ENCODE data around the gene TAMM41. TPM values are rescaled to one million over a fixed set of nuclear protein-coding genes. Genes with fewer than 3 reads are reported as not detected.
A peak's percentile ranks its signal among the peaks of the same experiment; 100 is the strongest.

Gene TAMM41
- total and polyA plus RNA-seq, 2 donors (not counting 1 experiment from before 2014, with no cell fraction given) = 36.1 to 52.3 TPM

DNA sequence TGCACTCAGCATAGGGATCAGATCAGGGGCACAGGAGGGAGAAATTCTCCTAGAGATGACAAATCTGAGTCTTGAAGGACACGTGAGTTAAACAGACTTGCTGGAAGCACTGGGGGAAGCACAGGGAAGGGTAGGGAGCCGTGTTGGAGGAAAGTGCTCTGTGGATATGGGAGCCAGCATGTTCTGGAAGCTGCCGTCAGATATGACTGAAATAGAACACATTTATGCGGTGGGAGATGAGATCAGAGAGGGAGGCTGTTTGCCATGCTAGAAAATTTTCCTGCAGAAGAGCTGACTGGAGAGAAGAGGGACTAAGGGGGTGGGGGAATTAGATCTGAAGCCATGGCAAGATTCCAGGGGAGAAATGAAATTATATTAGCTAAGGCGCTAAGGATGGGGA lies 1.8 kb downstream of the TAMM41 start:
- CTCF ChIA-PET = interaction anchor here (1.1 kb wide), 1 partner anchor 10 kb away, joined by 4 read pairs; no protein-coding TSS in a partner anchor
- 76% methylated on average over 5 of the region's 5 CpGs for WGBS (ENCODE audit: insufficient coverage)

GRCh38 chr3:11835028-11835639 lies 11.6 kb downstream of the TAMM41 start:
- H3K79me2 ChIP-seq (ENCODE audit: control insufficient read depth, insufficient read depth, low read length) = no peaks in the 10 kb centered on the region
- no peak overlapping the region for H3K9ac ChIP-seq (ENCODE audit: low read length)
- ATAC-seq (ENCODE audit: low read depth) = no peak
- CTCF ChIA-PET = interaction anchor here (0.6 to 1.3 kb wide), 3 partner anchors 9 to 454 kb away, joined by 3 to 7 read pairs (median 4); partner anchors contain the start of gene TAMM41
- H3K27me3 ChIP-seq (replicated peaks in 1 of 4; ENCODE audit: control extremely low read depth in 1 of 4, control insufficient read depth in 3 of 4, insufficient read depth in 4 of 4, low read length in 3 of 4) = no peaks in the 10 kb centered on the region
- peaks cover 8% of the 10 kb centered on the region for H4K20me1 ChIP-seq (ENCODE audit: control insufficient read depth, insufficient read depth, low read length, poor library complexity, severe bottlenecking)
- Mint-ChIP-seq H3K4me1 (no peaks in the 10 kb centered on the region), H3K4me3 (no peak overlapping the region), H3K9me3 (ENCODE audit: insufficient read depth) (peaks cover 3% of the 10 kb centered on the region), H3K27me3 (no peaks in the 10 kb centered on the region), H3K27ac (no peak overlapping the region)
- TF ChIP-seq, protein P1, sequence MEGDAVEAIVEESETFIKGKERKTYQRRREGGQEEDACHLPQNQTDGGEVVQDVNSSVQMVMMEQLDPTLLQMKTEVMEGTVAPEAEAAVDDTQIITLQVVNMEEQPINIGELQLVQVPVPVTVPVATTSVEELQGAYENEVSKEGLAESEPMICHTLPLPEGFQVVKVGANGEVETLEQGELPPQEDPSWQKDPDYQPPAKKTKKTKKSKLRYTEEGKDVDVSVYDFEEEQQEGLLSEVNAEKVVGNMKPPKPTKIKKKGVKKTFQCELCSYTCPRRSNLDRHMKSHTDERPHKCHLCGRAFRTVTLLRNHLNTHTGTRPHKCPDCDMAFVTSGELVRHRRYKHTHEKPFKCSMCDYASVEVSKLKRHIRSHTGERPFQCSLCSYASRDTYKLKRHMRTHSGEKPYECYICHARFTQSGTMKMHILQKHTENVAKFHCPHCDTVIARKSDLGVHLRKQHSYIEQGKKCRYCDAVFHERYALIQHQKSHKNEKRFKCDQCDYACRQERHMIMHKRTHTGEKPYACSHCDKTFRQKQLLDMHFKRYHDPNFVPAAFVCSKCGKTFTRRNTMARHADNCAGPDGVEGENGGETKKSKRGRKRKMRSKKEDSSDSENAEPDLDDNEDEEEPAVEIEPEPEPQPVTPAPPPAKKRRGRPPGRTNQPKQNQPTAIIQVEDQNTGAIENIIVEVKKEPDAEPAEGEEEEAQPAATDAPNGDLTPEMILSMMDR (IDR thresholded peaks at IDR 0.05) = peak; percentile 50
- no peak for TF ChIP-seq EZH2 (IDR thresholded peaks at IDR 0.05; ENCODE audit: borderline replicate concordance, insufficient read depth, low read depth, low read length, poor library complexity, severe bottlenecking)
- H3K4me3 ChIP-seq (ENCODE audit: control extremely low read depth in 1 of 5, extremely low read depth in 1 of 5, insufficient read depth in 1 of 5, low read depth in 2 of 5, low read length in 4 of 5) = no peak overlapping the region
- H3K9me3 ChIP-seq (ENCODE audit: control extremely low read depth in 1 of 3, control insufficient read depth in 2 of 3, insufficient read depth in 1 of 3, low read length in 2 of 3) = peaks cover 0 to 5% (median 0%) of the 10 kb centered on the region in 3 donors
- POLR2A ChIA-PET = no interaction called here
- H3K4me1 ChIP-seq (ENCODE audit: control insufficient read depth in 2 of 2, insufficient read depth in 2 of 2, low read length in 2 of 2) = no peaks in the 10 kb centered on the region
- H2AFZ ChIP-seq (ENCODE audit: insufficient read depth, low read depth, low read length, poor library complexity, severe bottlenecking) = no peak overlapping the region
- DNase-seq = no peak
- intact Hi-C loops (cut with micrococcal nuclease) = no loop called here
- H3K36me3 ChIP-seq (replicated peaks in 1 of 2; ENCODE audit: control extremely low read depth in 1 of 2, control insufficient read depth in 1 of 2, extremely low read depth in 1 of 2, insufficient read depth in 2 of 2, low read length in 1 of 2) = peaks cover 10 to 63% of the 10 kb centered on the region in 2 experiments
- no peak overlapping the region for H3K4me2 ChIP-seq (replicated peaks; ENCODE audit: low read depth, low read length, poor library complexity, severe bottlenecking)
- H3K27ac ChIP-seq (ENCODE audit: low read length in 2 of 2) = no peak overlapping the region

More for the DNA sequence above, 1.8 kb downstream of the TAMM41 start:
- intact Hi-C loops (cut with micrococcal nuclease) = loop anchor here (5.0 kb wide), 2 partner anchors 128 to 712 kb away; partner anchors contain the start of gene MKRN2
- Mint-ChIP-seq H3K9me3 (ENCODE audit: insufficient read depth) (peaks cover 4% of the 10 kb centered on the region), H3K4me1 (peaks cover 39% of the 10 kb centered on the region), H3K27ac (peak overlapping the region; percentile 18), H3K27me3 (no peaks in the 10 kb centered on the region), H3K4me3 (peak overlapping the region; percentile 57)
- H2AFZ ChIP-seq (ENCODE audit: insufficient read depth, low read depth, low read length, poor library complexity, severe bottlenecking) = no peak overlapping the region
- peak overlapping the region; percentile 88 for H3K4me2 ChIP-seq (replicated peaks; ENCODE audit: low read depth, low read length, poor library complexity, severe bottlenecking)
- peaks cover 0 to 6% (median 2%) of the 10 kb centered on the region in 3 donors for H3K9me3 ChIP-seq (ENCODE audit: control extremely low read depth in 1 of 3, control insufficient read depth in 2 of 3, insufficient read depth in 1 of 3, low read length in 2 of 3)
- H4K20me1 ChIP-seq (ENCODE audit: control insufficient read depth, insufficient read depth, low read length, poor library complexity, severe bottlenecking) = peaks cover 10% of the 10 kb centered on the region
- H3K9ac ChIP-seq (ENCODE audit: low read length) = no peak overlapping the region
- peaks cover 5 to 35% of the 10 kb centered on the region in 2 experiments for H3K36me3 ChIP-seq (replicated peaks in 1 of 2; ENCODE audit: control extremely low read depth in 1 of 2, control insufficient read depth in 1 of 2, extremely low read depth in 1 of 2, insufficient read depth in 2 of 2, low read length in 1 of 2)
- TF ChIP-seq EZH2 (IDR thresholded peaks at IDR 0.05; ENCODE audit: borderline replicate concordance, insufficient read depth, low read depth, low read length, poor library complexity, severe bottlenecking) = no peak
- TF ChIP-seq, protein P1 (IDR thresholded peaks at IDR 0.05) = no peak
- no peak overlapping the region for H3K27ac ChIP-seq (ENCODE audit: low read length in 2 of 2)
- no peaks in the 10 kb centered on the region for H3K27me3 ChIP-seq (replicated peaks in 1 of 4; ENCODE audit: control extremely low read depth in 1 of 4, control insufficient read depth in 3 of 4, insufficient read depth in 4 of 4, low read length in 3 of 4)
- peaks cover 22 to 27% of the 10 kb centered on the region in 2 donors for H3K4me1 ChIP-seq (ENCODE audit: control insufficient read depth in 2 of 2, insufficient read depth in 2 of 2, low read length in 2 of 2)
- ATAC-seq (ENCODE audit: low read depth) (no peak), DNase-seq (no peak)
- H3K79me2 ChIP-seq (ENCODE audit: control insufficient read depth, insufficient read depth, low read length) = peaks cover 40% of the 10 kb centered on the region
- POLR2A ChIA-PET = no interaction called here
- no peak overlapping the region for H3K4me3 ChIP-seq (ENCODE audit: control extremely low read depth in 1 of 5, extremely low read depth in 1 of 5, insufficient read depth in 1 of 5, low read depth in 2 of 5, low read length in 4 of 5)

Data from B cell (primary cell).